ENCODE results near the gene PSMB3.

DNA sequence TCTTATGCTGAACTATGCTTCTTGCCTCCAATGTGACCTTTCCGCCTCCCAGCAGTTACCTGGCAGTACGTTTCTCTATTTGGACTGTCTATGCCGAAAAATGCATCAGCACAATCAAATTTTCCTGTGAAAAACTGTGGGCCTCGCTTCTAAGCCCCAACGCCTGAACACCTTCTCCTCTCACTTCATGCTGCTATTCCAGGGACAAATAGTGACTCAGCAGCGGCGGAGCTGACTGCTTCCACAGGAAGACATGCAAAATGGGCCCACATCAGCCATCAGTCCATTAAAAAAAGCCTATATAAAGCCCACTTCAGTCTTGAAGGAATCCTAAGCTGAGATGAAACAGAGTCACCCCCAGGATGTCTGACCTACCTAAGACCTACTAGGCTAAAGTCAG lies 57.3 kb downstream of the PSMB3 start:
- TF ChIP-seq, protein P1, sequence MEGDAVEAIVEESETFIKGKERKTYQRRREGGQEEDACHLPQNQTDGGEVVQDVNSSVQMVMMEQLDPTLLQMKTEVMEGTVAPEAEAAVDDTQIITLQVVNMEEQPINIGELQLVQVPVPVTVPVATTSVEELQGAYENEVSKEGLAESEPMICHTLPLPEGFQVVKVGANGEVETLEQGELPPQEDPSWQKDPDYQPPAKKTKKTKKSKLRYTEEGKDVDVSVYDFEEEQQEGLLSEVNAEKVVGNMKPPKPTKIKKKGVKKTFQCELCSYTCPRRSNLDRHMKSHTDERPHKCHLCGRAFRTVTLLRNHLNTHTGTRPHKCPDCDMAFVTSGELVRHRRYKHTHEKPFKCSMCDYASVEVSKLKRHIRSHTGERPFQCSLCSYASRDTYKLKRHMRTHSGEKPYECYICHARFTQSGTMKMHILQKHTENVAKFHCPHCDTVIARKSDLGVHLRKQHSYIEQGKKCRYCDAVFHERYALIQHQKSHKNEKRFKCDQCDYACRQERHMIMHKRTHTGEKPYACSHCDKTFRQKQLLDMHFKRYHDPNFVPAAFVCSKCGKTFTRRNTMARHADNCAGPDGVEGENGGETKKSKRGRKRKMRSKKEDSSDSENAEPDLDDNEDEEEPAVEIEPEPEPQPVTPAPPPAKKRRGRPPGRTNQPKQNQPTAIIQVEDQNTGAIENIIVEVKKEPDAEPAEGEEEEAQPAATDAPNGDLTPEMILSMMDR (IDR thresholded peaks at IDR 0.05; ENCODE audit: low read length): no peak
- no peak for TF ChIP-seq EZH2 (IDR thresholded peaks at IDR 0.05; ENCODE audit: borderline replicate concordance, low read length)

Measured in OCI-LY1 (cell line).